GM18517 (cell line): ENCODE results near the gene PDHB.

ENCODE experiments used
- ATAC-seq: cut with Tn5 transposase; IDR thresholded peaks from one replicate; pipeline ENCODE4 v1.9.1; 2021; ENCODE audit warnings: mild to moderate bottlenecking, moderate library complexity; ENCODE audit not compliant: unreplicated experiment

The PDHB gene

GRCh38 chr3:58433400-58434167 lies at the start of gene PDHB:
Gene PDHB (minus strand): TSS chr3:58433832. CDS start chr3:58433809, 23 bp downstream.
- ATAC-seq, result peak; percentile 92

GRCh38 chr3:58482917-58483636 lies 49.4 kb upstream of the PDHB start:
- no peak for ATAC-seq

- ATAC-seq, result no peak
Measured at GRCh38 chr3:58480309-58480708, 46.7 kb upstream of the PDHB start.

- ATAC-seq, result no peak
Measured at GRCh38 chr3:58478781-58479180, 45.1 kb upstream of the PDHB start.

GRCh38 chr3:58474967-58475578 lies 41.4 kb upstream of the PDHB start:
- no peak for ATAC-seq

- ATAC-seq, result no peak
Measured at GRCh38 chr3:58474348-58474911, 40.8 kb upstream of the PDHB start.

GRCh38 chr3:58473275-58473674 lies 39.6 kb upstream of the PDHB start:
- no peak for ATAC-seq

GRCh38 chr3:58471025-58471887 lies 37.6 kb upstream of the PDHB start:
- no peak for ATAC-seq

GRCh38 chr3:58470363-58471024 lies 36.9 kb upstream of the PDHB start:
- ATAC-seq, result no peak

GRCh38 chr3:58469096-58469495 lies 35.5 kb upstream of the PDHB start:
- no peak for ATAC-seq

- ATAC-seq, result no peak
Measured at GRCh38 chr3:58466899-58467563, 33.4 kb upstream of the PDHB start.

GRCh38 chr3:58464866-58465265 lies 31.2 kb upstream of the PDHB start:
- no peak for ATAC-seq

GRCh38 chr3:58463942-58464271 lies 30.3 kb upstream of the PDHB start:
- no peak for ATAC-seq

- ATAC-seq, result peak; percentile 67
Measured at GRCh38 chr3:58463181-58463941, 29.7 kb upstream of the PDHB start.

- no peak for ATAC-seq
Measured at GRCh38 chr3:58462829-58463180, 29.2 kb upstream of the PDHB start.

GRCh38 chr3:58459160-58459559 lies 25.5 kb upstream of the PDHB start:
- no peak for ATAC-seq

- no peak for ATAC-seq
Measured at GRCh38 chr3:58452176-58452575, 18.5 kb upstream of the PDHB start.

GRCh38 chr3:58441514-58442450 lies 8.2 kb upstream of the PDHB start:
- no peak for ATAC-seq
